Muscle of back (tissue), 11 donors: ENCODE measurements around the gene NR2F2. TPM values are rescaled to one million over a fixed set of nuclear protein-coding genes. Genes with fewer than 3 reads are reported as not detected.
"Not testable (repeated sequence)": the region's sequence is repeated elsewhere in the genome, so short reads cannot be mapped to it uniquely, and the experiment has no call there.

Experiments used
- DNase-seq, 3 donors: peaks; one replicate each; pipeline versions ENCODE4 v3.0.0 to v3.0.0-alpha.2; 2013
- polyA plus RNA-seq, 10 donors: library from polyadenylated mRNA; unstranded; fragments of 120-200 nt; gene quantifications; one replicate each; pipeline ENCODE4 v1.2.1, GENCODE V29; 2013; ENCODE audit not compliant: insufficient read length in 10 of 10

Gene NR2F2
- polyA plus RNA-seq, 10 donors = 38.6 to 57.1 (median 51.9) TPM

GRCh38 chr15:96365781-96366525 is 35.5 kb downstream of the NR2F2 start:
- DNase-seq = peak in 1 of 3 donors; percentile 38

- DNase-seq = peak in 1 of 3 donors; percentile 18
Observed at GRCh38 chr15:96366526-96366877, 36.0 kb downstream of the NR2F2 start.

DNA sequence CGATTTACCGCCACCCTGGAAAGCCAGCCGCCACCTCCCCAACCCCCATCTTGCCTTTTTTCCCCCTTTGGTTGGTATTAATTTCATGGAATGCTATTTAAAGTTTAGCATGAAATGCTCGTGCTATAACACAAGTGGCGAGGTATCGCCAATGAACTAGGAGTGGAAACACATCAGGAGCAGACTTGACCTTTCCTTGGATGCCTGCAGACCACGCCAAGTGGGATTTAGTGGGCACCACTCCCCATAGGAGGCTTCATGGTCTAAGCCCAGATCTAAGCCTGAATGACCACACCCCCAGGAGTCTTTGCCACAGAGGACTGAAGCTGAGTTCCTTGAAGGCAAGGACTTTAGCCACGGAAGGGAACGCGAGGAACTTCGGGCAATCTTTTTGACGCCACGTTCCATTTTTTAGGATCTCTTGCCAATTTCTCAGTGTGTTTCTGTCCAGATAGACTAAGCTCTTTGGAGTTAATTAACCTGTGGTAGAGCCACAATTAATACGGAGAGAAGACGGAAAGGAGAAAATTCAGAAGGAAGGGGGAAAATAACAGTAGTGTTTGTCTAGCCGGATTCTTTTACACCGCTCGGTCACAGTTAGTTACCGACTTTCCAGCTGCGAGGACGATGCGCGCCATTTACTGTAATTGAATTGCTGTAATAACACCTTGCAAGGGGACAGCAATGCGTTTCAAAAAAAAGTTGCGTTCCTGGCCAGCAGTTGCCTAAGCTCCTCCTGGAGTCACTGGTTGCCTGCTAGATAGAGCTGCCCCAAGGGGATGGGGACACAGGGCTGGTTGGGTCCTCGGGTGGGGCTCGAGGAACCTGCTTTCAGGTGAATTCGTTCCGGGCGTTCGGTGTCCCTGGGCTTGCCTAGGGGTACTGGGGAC is 37.1 kb downstream of the NR2F2 start:
- DNase-seq = peak in 1 of 3 donors; percentile 41

DNA sequence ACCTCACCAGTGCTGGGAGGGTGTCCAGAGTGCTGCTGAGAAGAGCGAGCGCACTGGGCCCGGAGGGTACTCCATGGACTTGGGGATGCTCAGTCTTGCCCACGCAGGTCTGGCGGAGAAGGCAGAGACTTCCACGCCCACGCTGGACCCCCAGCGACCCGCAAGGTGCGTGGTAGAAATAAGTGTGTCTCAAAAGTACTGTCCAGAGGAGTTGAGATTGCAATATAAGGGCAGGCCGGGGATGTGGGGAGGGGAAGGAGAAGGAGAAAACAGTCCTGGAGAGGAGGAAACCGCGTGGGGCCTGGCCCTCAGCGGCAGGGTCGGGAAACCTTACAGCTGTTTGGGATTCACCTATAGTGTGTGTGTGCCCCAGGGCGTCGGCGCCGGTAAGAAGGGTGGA is 38.9 kb downstream of the NR2F2 start:
- no peak for DNase-seq

- DNase-seq = no peak
Observed at GRCh38 chr15:96369825-96370621, 39.5 kb downstream of the NR2F2 start.

DNA sequence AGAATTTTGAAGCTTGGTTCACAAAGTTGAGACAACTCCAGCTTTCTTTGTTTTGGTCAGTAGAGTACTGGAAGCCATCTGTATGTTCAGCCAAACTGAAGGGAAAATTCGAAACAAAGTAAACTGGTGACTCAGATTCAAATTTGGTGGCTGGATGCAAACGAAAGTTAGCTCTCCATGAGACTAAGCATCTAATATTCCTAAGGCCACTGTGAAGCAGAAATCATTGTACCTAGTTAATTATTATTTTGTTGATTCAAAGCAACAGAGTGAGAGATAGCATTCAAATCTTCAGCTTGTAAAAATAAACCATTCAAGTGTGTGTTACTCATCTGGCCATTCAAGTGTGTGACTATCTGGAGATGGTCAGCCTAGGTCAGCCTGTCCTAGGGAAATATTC is 42.1 kb downstream of the NR2F2 start:
- no peak for DNase-seq

DNA sequence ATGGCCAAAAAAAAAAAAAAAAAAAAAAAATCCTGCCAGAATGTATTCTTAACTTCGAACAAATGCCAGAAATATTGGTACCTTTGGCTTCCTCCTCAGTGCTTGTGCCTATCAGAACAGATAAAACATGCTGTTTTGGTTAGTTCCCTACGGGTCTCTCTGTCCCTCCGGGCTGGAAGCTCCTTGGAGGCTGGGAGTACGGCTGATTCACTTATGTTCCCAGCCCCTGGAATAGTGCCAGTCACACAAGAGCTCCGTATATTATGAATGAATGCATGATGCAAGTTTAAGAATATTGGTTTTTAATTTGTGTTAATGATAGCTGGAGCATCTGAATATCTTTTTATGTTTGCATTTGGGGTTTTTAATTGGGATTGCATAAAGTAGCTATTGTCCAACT is 44.0 kb downstream of the NR2F2 start:
- no peak for DNase-seq

DNA sequence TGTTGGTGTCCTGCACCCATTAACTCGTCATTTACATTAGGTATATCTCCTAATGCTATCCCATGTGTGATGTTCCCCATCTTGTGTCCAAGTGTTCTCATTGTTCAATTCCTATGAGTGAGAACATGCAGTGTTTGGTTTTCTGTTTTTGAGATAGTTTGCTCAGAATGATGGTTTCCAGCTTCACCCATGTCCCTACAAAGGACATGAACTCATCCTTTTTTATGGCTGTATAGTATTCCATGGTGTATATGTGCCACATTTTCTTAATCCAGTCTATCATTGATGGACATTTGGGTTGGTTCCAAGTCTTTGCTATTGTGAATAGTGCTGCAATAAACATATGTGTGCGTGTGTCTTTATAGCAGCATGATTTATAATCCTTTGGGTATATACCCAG is 49.1 kb downstream of the NR2F2 start:
- DNase-seq = not testable (repeated sequence)

DNA sequence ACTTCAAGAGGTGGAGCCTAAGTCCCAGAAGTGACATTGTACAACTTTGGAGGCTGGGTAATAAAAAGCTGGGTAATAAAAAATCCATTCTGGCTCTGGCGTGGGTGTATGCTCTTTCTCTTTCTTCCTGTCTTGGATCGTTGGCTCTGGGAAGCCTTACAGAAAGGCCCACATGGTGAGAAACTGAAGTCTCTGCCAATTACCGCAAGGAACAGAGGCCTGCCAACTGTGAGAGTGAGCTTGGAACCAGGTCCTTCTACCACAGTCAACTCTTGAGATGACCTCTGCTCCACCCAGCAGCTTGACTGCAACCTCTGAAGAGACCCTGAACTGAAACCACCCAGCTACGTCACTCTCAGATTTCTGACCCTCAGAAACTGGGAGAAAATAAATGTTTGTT is 51.0 kb downstream of the NR2F2 start:
- no peak for DNase-seq

GRCh38 chr15:96385195-96385594 is 54.7 kb downstream of the NR2F2 start:
- DNase-seq = no peak

- DNase-seq = no peak
Observed at GRCh38 chr15:96388673-96389072, 58.2 kb downstream of the NR2F2 start.
